Measurements from ENCODE around the gene LHX2. TPM values are rescaled to one million over a fixed set of nuclear protein-coding genes. Genes with fewer than 3 reads are reported as not detected.

Gene LHX2
- total and polyA plus RNA-seq, 2 of the 13 experiments (the other 11 are each of a cell fraction or from before 2014, with no cell fraction given), result not detected

DNA sequence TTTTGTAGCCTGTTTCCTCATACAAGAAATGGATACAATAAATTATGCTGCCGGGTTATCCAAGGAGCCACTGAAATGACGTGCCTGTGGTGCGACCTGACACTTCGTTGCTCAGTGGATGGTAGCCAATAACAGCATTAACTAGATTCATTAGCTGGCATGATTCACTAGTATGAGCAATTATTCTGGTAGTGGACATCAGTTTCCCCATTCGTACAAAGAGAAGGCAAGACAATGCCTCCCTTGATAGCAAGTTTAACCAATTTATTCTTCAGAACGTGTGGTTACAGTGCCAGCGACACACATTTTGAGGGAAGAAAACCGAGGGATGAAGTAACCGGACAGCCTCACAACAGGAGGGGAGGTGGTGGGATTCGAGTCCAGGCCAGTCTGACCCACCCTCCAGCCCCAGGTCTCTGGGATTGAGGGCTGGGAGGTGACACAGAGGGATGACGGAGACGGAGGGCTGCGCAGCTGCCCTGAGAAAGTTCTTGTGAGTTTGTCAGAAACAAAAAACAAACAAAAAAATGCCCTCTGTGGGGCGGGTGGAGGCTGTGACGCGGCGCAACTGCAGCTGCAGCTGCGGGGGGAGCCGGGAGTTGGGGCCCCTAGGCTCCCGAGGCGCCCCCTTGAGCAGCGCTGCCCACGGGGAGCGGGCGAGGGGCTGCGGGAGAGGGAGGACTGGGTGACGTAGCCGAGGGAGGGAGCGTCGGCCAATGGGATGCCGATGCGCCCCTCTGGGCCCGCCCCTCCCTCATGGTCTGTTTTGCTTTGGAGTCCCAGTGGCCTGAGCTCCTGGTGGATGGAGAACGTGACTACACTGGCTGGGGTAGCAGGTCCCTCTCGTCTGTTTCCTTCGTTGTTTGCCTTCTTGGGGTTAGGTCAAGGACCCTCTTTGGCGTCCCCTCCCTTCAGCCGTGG is 10.9 kb downstream of the LHX2 start (continued):
- TF ChIP-seq, protein P1, sequence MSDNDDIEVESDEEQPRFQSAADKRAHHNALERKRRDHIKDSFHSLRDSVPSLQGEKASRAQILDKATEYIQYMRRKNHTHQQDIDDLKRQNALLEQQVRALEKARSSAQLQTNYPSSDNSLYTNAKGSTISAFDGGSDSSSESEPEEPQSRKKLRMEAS (IDR thresholded peaks at IDR 0.05), result 0 out of 2 replicates have a peak, but pooled peaks have one; percentile 15
- TF ChIP-seq, protein P2, sequence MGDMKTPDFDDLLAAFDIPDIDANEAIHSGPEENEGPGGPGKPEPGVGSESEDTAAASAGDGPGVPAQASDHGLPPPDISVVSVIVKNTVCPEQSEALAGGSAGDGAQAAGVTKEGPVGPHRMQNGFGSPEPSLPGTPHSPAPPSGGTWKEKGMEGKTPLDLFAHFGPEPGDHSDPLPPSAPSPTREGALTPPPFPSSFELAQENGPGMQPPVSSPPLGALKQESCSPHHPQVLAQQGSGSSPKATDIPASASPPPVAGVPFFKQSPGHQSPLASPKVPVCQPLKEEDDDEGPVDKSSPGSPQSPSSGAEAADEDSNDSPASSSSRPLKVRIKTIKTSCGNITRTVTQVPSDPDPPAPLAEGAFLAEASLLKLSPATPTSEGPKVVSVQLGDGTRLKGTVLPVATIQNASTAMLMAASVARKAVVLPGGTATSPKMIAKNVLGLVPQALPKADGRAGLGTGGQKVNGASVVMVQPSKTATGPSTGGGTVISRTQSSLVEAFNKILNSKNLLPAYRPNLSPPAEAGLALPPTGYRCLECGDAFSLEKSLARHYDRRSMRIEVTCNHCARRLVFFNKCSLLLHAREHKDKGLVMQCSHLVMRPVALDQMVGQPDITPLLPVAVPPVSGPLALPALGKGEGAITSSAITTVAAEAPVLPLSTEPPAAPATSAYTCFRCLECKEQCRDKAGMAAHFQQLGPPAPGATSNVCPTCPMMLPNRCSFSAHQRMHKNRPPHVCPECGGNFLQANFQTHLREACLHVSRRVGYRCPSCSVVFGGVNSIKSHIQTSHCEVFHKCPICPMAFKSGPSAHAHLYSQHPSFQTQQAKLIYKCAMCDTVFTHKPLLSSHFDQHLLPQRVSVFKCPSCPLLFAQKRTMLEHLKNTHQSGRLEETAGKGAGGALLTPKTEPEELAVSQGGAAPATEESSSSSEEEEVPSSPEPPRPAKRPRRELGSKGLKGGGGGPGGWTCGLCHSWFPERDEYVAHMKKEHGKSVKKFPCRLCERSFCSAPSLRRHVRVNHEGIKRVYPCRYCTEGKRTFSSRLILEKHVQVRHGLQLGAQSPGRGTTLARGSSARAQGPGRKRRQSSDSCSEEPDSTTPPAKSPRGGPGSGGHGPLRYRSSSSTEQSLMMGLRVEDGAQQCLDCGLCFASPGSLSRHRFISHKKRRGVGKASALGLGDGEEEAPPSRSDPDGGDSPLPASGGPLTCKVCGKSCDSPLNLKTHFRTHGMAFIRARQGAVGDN (CRISPR knock-in tag; IDR thresholded peaks at IDR 0.05), result peak; percentile 26
- TF ChIP-seq SP2 (CRISPR knock-in tag; IDR thresholded peaks at IDR 0.05) (peak; percentile 59), GABPB1 (CRISPR knock-in tag; IDR thresholded peaks at IDR 0.05) (peak; percentile 14; the same call in 1 of the 2 replicates), NFYB (CRISPR knock-in tag; IDR thresholded peaks at IDR 0.05) (peak; percentile 75)
- TF ChIP-seq, protein P3, sequence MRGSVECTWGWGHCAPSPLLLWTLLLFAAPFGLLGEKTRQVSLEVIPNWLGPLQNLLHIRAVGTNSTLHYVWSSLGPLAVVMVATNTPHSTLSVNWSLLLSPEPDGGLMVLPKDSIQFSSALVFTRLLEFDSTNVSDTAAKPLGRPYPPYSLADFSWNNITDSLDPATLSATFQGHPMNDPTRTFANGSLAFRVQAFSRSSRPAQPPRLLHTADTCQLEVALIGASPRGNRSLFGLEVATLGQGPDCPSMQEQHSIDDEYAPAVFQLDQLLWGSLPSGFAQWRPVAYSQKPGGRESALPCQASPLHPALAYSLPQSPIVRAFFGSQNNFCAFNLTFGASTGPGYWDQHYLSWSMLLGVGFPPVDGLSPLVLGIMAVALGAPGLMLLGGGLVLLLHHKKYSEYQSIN (CRISPR knock-in tag; IDR thresholded peaks at IDR 0.05; ENCODE audit: borderline replicate concordance), result no peak

Measured in HepG2 (cell line).